ENCODE results near the gene SPEM1. TPM values are rescaled to one million over a fixed set of nuclear protein-coding genes. Genes with fewer than 3 reads are reported as not detected.

The SPEM1 gene
- total RNA-seq, 1 experiment from 2014 or later = 1.1 TPM

- ChIA-PET POLR2A (ENCODE audit: unreplicated experiment) (interaction anchor here (0.5 kb wide), 1 partner anchor 15 kb away, joined by 6 read pairs; the partner anchor contains the start of gene TMEM256), CTCF (interaction anchor here (0.7 kb wide), 1 partner anchor 23 kb away, joined by 6 read pairs; no protein-coding TSS in a partner anchor)
- Histone ChIP-seq H3K9me2 (ENCODE audit: insufficient read depth) (no peaks in the 10 kb centered on the region), H3K4me1 (replicated peaks; ENCODE audit: insufficient read depth) (no peaks in the 10 kb centered on the region), H3K4me2 (no peak overlapping the region), H2AFZ (no peak overlapping the region), H3K36me3 (ENCODE audit: low read depth) (no peaks in the 10 kb centered on the region), H3K4me3 (no peak overlapping the region), H3F3A (ENCODE audit: insufficient read depth, low read depth) (no peaks in the 10 kb centered on the region; the same call in 1 of the 2 replicates), H3K79me2 (ENCODE audit: low read depth) (no peaks in the 10 kb centered on the region), H3K27ac (no peak overlapping the region), H4K20me1 (ENCODE audit: insufficient read depth) (no peaks in the 10 kb centered on the region), H3K9me3 (ENCODE audit: insufficient read depth, low read depth) (no peaks in the 10 kb centered on the region), H3K27me3 (ENCODE audit: insufficient read depth, low read depth) (no peaks in the 10 kb centered on the region)
- no peak for DNase-seq
- intact Hi-C loops (cut with micrococcal nuclease; ENCODE audit: unreplicated experiment) = no loop called here
- no TSS peak for BruUV-seq (replicated peaks)
- TF ChIP-seq CTCF (conservative IDR thresholded peaks at IDR 0.05) = no peak
- TF ChIP-seq EZH2 (IDR thresholded peaks at IDR 0.05; ENCODE audit: low read depth) = no peak
Measured at GRCh38 chr17:7418472-7419152, 1.5 kb upstream of the SPEM1 start.

- BruUV-seq (replicated peaks) = no TSS peak
- Histone ChIP-seq H3K36me3 (ENCODE audit: low read depth) (no peaks in the 10 kb centered on the region), H4K20me1 (ENCODE audit: insufficient read depth) (no peaks in the 10 kb centered on the region), H2AFZ (no peak overlapping the region), H3K9me2 (ENCODE audit: insufficient read depth) (no peaks in the 10 kb centered on the region), H3K9me3 (ENCODE audit: insufficient read depth, low read depth) (no peaks in the 10 kb centered on the region), H3F3A (ENCODE audit: insufficient read depth, low read depth) (no peaks in the 10 kb centered on the region; the same call in 1 of the 2 replicates), H3K27me3 (ENCODE audit: insufficient read depth, low read depth) (no peaks in the 10 kb centered on the region), H3K4me1 (replicated peaks; ENCODE audit: insufficient read depth) (no peaks in the 10 kb centered on the region), H3K4me3 (no peak overlapping the region), H3K4me2 (no peak overlapping the region), H3K27ac (no peak overlapping the region), H3K79me2 (ENCODE audit: low read depth) (no peaks in the 10 kb centered on the region)
- ChIA-PET CTCF (no interaction called here), POLR2A (ENCODE audit: unreplicated experiment) (no interaction called here)
- DNase-seq = no peak
- no peak for TF ChIP-seq CTCF (conservative IDR thresholded peaks at IDR 0.05)
- TF ChIP-seq EZH2 (IDR thresholded peaks at IDR 0.05; ENCODE audit: low read depth) = no peak
- intact Hi-C loops (cut with micrococcal nuclease; ENCODE audit: unreplicated experiment) = no loop called here
Measured at GRCh38 chr17:7421186-7421585, 1.1 kb downstream of the SPEM1 start.

GRCh38 chr17:7423679-7424078 lies 3.6 kb downstream of the SPEM1 start:
- ChIA-PET CTCF (interaction anchor here (0.5 kb wide), 1 partner anchor 51 kb away, joined by 3 read pairs; no protein-coding TSS in a partner anchor), POLR2A (ENCODE audit: unreplicated experiment) (interaction anchor here (0.8 kb wide), 1 partner anchor 81 kb away, joined by 4 read pairs; no protein-coding TSS in a partner anchor)
- no peaks in the 10 kb centered on the region for H3K36me3 ChIP-seq (ENCODE audit: low read depth)
- no peaks in the 10 kb centered on the region for H4K20me1 ChIP-seq (ENCODE audit: insufficient read depth)
- no peaks in the 10 kb centered on the region for H3K27me3 ChIP-seq (ENCODE audit: insufficient read depth, low read depth)
- no peaks in the 10 kb centered on the region for H3K9me2 ChIP-seq (ENCODE audit: insufficient read depth)
- no peak for DNase-seq
- H3K79me2 ChIP-seq (ENCODE audit: low read depth) = no peaks in the 10 kb centered on the region
- intact Hi-C loops (cut with micrococcal nuclease; ENCODE audit: unreplicated experiment) = no loop called here
- no peak overlapping the region for H3K4me3 ChIP-seq
- H3K27ac ChIP-seq = no peak overlapping the region
- H3K4me2 ChIP-seq = no peak overlapping the region
- H3K4me1 ChIP-seq (replicated peaks; ENCODE audit: insufficient read depth) = no peaks in the 10 kb centered on the region
- no peaks in the 10 kb centered on the region for H3K9me3 ChIP-seq (ENCODE audit: insufficient read depth, low read depth)
- no peaks in the 10 kb centered on the region for H3F3A ChIP-seq (ENCODE audit: insufficient read depth, low read depth)
- no peak overlapping the region for H2AFZ ChIP-seq
- TF ChIP-seq EZH2 (IDR thresholded peaks at IDR 0.05; ENCODE audit: low read depth) (no peak), CTCF (conservative IDR thresholded peaks at IDR 0.05) (no peak)
- BruUV-seq (replicated peaks) = no TSS peak

Data from PC-9 (cell line).